HG03196 (cell line): ENCODE results near the gene SPINK5.

Source experiments
- ATAC-seq: cut with Tn5 transposase; IDR thresholded peaks from one replicate; pipeline ENCODE4 v1.9.1; 2021; ENCODE audit not compliant: unreplicated experiment

SPINK5 gene

DNA sequence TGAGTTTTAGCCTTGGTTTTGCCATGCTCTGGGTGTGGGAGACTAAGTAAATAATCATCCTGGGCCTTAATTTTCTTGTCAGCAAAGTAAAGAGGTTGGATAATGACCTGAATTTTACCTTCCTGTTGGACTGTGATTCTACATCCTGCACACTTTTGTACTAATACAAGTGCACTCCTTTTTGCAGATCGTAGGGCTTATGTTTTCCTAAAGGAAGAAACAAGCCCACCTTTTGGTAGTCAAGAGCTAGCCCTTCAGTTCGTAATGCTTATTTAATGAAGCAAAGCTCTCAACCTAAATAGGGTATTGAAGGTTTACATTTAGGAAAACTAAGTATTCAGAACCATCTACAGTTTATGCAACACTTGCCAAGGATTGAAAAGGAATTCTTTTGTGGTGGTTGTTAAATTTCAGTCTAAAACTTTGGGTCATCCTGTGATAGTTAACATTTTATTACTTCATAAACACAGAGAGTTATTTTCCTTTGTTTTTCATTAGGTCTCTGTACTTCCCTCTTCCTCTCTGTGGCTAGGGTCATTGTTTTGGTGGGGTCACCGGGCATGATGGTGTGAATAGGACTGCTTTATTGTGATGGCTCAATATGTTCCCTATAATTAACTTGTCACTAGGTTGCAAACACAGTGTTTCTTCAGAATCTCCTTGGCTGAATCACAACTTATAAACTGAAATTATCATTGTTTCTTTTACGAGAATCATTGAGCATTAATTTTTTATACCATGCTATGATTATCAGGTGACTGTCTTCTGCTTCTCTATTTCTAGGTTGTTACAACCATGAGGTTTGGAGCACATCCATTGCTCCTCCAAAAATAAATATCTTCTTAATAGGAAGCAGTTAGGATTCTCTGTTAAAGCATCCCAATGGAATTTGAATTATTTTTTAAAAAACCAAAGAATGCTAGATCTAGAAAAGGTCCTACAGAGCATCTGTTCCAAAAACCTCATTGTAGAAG, 28.5 kb downstream of the SPINK5 start:
- ATAC-seq, result no peak

DNA sequence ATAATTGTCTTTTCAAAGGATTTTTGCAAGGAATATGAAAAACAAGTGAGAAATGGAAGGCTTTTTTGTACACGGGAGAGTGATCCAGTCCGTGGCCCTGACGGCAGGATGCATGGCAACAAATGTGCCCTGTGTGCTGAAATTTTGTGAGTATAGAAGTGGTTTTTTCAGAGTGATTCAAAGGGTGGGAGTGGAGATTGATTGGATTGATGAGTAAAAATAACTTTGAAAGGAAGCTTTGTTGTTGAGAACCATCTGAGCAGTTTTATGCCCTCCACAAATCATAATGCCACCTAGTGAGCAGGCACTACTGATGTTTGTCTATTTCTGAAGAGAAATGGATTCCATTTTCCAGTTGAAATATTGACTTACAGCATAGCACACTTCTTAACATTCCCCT, 30.6 kb downstream of the SPINK5 start:
- no peak for ATAC-seq

DNA sequence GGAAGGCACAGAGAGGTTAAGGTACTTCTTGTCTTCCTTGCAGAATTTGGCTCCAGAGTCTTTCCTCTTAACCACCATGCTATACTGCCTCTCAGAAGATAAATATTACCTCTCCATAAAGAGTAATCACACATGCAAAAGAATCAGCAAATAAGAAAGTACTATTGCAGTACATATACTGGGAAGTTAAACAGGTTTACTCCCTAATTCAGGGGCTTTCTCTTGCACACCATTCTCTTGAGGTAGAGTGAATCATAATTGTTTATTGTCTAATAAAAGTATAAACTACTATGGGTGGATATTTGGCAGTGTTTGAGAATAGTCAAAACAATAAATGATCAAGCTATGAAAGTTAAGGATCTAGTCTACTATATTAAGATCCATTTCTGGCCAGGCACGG, 40.4 kb downstream of the SPINK5 start:
- ATAC-seq, result no peak

GRCh38 chr5:148107608-148108007, 43.8 kb downstream of the SPINK5 start:
- no peak for ATAC-seq

- ATAC-seq, result no peak
Measured at GRCh38 chr5:148113243-148113642, 49.5 kb downstream of the SPINK5 start.

DNA sequence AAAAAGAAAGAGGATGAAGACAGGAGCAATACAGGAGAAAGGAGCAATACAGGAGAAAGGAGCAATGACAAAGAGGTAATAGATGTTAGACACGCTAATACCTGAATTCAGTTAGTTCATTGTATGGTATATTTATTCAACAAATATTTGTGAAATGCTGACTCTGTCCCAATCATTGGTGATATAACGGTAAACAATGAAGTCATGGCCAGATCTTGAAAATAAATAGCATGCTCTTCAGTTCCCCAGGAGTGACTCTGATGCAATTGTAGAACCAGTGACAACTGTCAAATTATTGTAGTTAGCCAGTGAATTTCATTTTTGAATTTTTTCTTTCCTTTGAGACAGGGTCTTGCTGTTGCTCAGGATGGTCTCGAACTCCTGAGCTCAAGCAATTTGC, 56.5 kb downstream of the SPINK5 start:
- no peak for ATAC-seq

DNA sequence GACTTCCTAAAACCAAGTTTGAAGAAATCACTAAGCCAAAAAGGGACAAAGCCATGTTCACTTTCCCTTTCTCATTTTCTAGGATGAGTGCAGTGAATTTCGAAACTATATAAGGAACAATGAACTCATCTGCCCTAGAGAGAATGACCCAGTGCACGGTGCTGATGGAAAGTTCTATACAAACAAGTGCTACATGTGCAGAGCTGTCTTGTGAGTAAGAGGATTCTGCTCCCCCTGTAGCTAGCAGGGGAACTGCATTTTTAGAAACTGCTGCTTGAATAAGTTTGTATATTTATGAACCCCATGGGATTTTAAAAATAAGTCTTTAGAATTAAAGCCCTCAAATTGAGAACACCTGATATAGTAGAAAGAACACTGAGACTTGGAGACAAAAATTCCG, 61.9 kb downstream of the SPINK5 start:
- no peak for ATAC-seq

DNA sequence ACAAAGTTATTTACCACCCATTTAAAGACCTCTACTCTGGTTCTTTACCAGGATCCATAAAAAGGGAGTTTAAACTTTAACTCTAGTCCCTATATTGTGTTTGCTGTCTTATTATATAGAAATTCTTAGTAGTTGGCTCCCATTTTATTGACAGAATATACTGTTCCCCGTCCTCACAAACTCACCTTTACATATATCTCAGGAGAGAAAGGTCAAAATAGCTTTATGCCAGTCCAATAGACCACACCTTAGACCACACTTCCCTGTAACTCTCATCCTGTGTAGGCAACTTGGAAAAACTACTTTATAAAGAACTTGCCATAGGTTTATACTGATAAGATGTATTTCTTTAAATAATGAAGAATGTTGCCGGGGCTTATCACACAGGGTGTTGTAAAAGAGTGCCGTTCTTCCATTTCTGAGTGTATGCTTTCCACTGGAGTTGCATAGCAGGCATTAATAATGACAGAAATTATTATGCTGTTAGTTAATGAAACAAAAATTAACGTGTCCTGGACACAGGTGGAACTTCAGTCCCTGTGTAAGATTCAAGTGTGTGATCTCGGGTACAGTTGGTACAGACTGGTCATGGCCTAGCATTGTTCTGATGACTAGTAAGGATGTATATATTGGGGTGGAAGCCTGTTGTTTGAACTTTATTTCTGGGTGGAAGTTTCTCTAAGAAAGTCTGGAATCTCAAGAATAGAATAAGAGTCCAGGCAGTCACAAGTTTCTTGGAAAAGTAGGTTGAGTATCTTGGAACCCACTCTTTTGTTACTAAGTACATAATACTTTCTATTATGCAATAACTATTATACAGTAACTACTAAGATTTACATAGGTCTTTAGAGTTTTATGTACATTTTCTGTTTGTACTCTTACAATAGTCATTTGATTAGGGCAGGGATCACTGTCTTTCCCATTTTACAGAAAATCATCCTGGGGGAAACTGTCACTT, 71.6 kb downstream of the SPINK5 start:
- ATAC-seq, result no peak

DNA sequence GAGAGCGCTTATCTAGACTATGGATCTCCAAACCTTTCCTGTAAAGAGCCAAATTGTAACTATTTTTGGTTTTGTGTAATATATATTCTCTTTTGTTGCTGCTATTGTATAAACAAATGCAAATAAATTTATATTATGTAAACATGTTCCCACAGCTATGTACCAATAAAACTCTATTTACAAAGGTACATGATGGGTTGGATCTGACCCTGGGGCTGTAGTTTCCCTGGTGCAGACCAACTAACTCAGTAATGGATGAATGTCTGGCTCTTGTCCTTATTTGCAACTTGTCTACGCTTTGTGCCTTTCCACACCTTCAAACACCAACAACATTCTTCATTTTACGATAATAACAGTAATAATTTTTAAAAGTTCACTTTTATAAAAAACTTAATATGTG, 77.1 kb downstream of the SPINK5 start:
- ATAC-seq, result no peak

GRCh38 chr5:148141645-148142044, 77.9 kb downstream of the SPINK5 start:
- ATAC-seq, result no peak

- ATAC-seq, result no peak
Measured at GRCh38 chr5:148145916-148146315, 82.1 kb downstream of the SPINK5 start.

DNA sequence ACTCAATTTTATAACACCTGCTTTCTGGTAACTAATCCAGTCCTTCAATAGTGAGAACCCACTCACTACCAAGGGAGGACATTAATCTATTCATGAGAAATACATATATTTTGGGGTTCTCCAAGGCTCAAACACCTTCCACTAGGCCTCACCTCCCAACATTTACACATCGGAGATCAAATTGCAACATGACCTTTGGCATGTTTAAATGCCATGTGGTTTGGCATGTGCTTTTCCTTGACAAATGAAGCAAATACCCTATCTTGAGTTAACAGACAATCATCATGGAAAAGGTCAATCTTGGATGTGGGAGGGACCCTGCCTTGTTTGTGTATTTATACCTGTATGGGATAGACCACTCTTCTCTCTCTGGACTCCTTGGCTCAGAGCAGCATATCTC, 82.7 kb downstream of the SPINK5 start:
- ATAC-seq, result no peak

DNA sequence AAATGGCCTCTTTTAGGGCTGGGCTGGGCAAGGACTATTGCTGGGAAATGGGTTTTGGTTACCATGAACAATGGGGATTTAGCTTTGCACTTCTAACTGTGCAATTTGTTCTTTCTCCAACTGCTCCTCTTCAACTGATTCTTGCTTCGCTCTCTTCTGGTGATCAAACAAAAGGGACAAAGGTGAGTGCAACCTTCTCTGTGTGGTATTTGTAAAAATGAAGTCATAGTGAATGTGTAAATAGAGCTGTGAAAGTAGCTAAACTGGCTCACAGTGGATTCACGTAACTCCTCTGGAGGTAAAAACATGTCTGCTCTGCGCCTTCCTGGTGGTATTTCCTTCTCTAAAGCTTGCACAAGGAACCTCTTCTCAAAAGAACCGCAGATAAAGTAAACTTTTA, 83.6 kb downstream of the SPINK5 start:
- no peak for ATAC-seq

GRCh38 chr5:148151872-148152271, 88.1 kb downstream of the SPINK5 start:
- no peak for ATAC-seq

DNA sequence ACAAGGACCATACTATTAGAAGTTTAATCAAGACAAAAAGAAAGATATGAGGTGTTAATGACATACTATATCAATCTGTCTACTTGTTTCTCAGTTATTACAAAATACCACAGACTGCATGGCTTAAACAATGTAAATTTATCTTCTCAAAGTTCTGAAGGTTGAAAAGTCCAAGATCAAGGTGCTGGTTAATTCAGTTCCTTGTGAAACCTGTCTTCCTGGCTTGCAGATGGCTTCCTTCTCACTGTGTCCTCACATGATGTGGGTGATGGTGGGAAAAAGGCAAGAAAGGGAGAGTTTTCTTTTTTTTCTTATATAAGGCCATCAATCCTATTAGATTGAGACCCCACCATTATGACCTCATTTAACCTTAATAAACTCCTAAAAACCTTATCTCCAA, 89.0 kb downstream of the SPINK5 start:
- no peak for ATAC-seq

DNA sequence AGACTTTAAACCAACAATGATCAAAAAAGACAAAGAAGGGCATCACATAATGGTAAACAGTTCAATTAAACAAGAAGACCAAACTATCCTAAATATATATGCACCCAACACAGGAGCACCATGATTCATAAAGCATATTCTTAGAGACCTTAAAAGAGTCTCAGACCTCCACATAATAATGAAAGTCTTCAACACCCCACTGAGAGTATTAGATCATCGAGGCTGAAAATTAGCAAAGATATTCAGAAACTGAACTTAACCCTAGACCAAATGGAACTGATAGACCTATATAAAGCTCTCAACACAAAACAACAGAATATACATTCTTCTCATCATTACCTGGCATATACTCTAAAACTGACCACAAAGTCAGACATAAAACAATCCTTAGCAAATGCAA, 92.8 kb downstream of the SPINK5 start:
- no peak for ATAC-seq

DNA sequence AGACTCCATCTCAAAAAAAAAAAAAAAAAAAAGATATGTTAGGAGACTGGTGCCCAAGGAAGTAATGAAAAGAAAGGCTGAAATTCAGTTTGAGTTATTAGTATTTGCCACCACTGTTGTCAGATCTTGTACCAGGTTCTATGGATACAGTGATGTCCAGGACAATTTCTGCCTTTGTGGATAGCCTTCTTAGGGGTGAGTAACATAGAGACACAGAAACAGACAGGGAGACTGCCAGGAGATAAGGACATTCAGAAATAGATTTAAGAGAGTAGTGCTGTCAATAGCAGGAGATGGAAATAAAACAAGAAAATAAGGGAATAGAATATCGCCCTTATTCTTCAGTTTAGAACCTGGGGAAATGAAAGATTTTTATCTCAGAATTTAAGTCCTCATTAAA, 98.3 kb downstream of the SPINK5 start:
- ATAC-seq, result no peak

GRCh38 chr5:148163345-148163744, 99.6 kb downstream of the SPINK5 start:
- no peak for ATAC-seq

- ATAC-seq, result no peak
Measured at GRCh38 chr5:148166550-148167283, 102.9 kb downstream of the SPINK5 start.

GRCh38 chr5:148168246-148168645, 104.5 kb downstream of the SPINK5 start, which contains the start of gene SPINK14:
SPINK14 (plus strand) TSS chr5:148168546; CDS start chr5:148169733, 1,187 bp downstream.
- ATAC-seq, result no peak

GRCh38 chr5:148172377-148172776, 108.6 kb downstream of the SPINK5 start:
- ATAC-seq, result no peak
